Measurements from ENCODE around the gene KCNK5. TPM values are rescaled to one million over a fixed set of nuclear protein-coding genes. Genes with fewer than 3 reads are reported as not detected.

Gene KCNK5
- total RNA-seq, 4 donors from 2014 or later = 0.07 to 0.22 (median 0.20) TPM; not detected in 1

DNA sequence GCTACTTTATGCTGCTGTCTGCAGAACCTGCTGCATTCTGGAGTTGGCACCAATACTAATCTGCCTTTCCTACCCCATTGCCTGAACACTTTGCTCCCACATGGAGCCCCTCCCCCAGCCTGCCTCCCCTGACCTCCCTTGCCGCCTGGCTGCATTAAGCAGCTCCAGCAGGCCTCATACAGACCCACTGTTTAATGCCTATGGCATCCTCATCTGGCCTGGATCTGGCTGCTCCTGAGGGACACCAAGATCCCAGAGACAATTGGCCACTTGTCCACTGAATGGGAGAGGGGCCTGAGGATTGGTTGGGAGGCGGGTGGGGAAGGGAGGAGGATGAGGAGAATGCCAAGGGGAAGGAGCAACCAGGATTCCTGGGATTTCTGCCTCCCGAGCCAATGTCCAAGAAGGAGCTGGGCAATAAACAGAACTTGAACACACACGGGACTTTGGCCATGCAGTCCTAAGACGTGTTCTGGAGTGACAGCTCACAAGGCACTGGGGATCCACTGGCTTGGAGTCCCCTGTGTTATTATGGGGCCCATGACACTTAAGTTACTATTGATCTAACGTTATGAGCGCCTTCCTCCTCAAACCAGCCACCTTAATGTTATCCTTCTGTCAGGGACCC lies 10.4 kb upstream of the KCNK5 start:
- Histone ChIP-seq H3K4me1 (no peaks in the 10 kb centered on the region), H3K4me3 (no peak overlapping the region), H3K36me3 (no peaks in the 10 kb centered on the region), H3K27ac (no peak overlapping the region), H3K27me3 (no peaks in the 10 kb centered on the region), H3K9me3 (no peaks in the 10 kb centered on the region)
- intact Hi-C loops (cut with DNase I; ENCODE audit: low total_unique reads) (no loop called here), in situ Hi-C loops (cut with MboI; ENCODE audit: low sequenced_read_pairs in 4 of 4) (no loop called here)
- TF ChIP-seq POLR2A (IDR thresholded peaks at IDR 0.05) = no peak
- TF ChIP-seq, protein P1, sequence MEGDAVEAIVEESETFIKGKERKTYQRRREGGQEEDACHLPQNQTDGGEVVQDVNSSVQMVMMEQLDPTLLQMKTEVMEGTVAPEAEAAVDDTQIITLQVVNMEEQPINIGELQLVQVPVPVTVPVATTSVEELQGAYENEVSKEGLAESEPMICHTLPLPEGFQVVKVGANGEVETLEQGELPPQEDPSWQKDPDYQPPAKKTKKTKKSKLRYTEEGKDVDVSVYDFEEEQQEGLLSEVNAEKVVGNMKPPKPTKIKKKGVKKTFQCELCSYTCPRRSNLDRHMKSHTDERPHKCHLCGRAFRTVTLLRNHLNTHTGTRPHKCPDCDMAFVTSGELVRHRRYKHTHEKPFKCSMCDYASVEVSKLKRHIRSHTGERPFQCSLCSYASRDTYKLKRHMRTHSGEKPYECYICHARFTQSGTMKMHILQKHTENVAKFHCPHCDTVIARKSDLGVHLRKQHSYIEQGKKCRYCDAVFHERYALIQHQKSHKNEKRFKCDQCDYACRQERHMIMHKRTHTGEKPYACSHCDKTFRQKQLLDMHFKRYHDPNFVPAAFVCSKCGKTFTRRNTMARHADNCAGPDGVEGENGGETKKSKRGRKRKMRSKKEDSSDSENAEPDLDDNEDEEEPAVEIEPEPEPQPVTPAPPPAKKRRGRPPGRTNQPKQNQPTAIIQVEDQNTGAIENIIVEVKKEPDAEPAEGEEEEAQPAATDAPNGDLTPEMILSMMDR (IDR thresholded peaks at IDR 0.05 in 4 of 5, conservative IDR thresholded peaks at IDR 0.05 in 1 of 5) = no peak
- DNase-seq (peak in 1 of 2 donors; percentile 14), ATAC-seq (no peak)

DNA sequence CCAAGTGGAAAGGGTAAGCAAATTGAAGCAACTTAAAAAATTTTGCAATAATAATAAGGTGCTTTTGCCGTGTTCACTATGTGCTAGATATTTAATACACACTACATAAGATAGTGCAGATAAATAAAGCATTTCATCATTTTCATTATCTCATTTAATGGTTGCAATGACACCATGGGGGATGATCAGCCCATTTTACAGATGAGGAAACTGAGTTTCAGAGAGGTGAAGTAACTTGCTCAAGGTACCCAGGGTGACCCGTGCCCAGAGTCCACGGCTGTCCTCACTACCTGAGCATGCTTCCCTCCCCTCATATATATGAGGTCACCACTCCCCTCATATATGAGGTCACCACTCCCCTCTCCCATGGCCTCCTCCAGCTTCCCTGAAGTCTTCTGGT lies 7.5 kb upstream of the KCNK5 start:
- Histone ChIP-seq H3K27ac (no peak overlapping the region), H3K9me3 (no peaks in the 10 kb centered on the region), H3K27me3 (no peaks in the 10 kb centered on the region), H3K36me3 (no peaks in the 10 kb centered on the region), H3K4me1 (no peaks in the 10 kb centered on the region), H3K4me3 (no peak overlapping the region)
- ATAC-seq (no peak), DNase-seq (no peak)
- intact Hi-C loops (cut with DNase I; ENCODE audit: low total_unique reads) (no loop called here), in situ Hi-C loops (cut with MboI; ENCODE audit: low sequenced_read_pairs in 4 of 4) (no loop called here)
- TF ChIP-seq POLR2A (IDR thresholded peaks at IDR 0.05) = no peak
- TF ChIP-seq, protein P1 (IDR thresholded peaks at IDR 0.05 in 4 of 5, conservative IDR thresholded peaks at IDR 0.05 in 1 of 5) = no peak

DNA sequence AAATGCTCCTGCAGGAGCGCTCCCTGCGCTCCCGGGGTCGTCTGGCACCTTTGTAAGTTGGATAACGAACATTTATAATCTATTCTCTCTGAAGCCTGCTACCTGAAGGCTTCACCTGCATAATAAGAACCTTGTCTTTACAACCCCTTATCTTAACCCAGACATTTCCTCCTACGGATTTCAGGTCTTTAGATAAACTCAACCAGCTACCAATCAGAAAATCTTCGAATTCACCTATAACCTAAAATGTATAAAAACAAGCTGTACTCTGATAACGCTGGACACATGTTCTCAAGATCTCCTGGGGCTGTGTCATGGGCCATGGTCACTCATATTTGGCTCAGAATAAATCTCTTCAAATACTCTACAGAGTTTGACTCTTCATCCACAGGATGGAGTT lies 4.1 kb upstream of the KCNK5 start:
- Histone ChIP-seq H3K4me3 (no peak overlapping the region), H3K36me3 (no peaks in the 10 kb centered on the region), H3K4me1 (no peaks in the 10 kb centered on the region), H3K27me3 (peaks cover 9 to 13% (median 12%) of the 10 kb centered on the region in 3 donors), H3K9me3 (no peaks in the 10 kb centered on the region), H3K27ac (no peak overlapping the region)
- no peak for ATAC-seq
- TF ChIP-seq, protein P1 (IDR thresholded peaks at IDR 0.05 in 4 of 5, conservative IDR thresholded peaks at IDR 0.05 in 1 of 5) = no peak
- no peak for TF ChIP-seq POLR2A (IDR thresholded peaks at IDR 0.05)
- in situ Hi-C loops (cut with MboI; ENCODE audit: low sequenced_read_pairs in 4 of 4) (no loop called here), intact Hi-C loops (cut with DNase I; ENCODE audit: low total_unique reads) (no loop called here)
- no peak for DNase-seq

DNA sequence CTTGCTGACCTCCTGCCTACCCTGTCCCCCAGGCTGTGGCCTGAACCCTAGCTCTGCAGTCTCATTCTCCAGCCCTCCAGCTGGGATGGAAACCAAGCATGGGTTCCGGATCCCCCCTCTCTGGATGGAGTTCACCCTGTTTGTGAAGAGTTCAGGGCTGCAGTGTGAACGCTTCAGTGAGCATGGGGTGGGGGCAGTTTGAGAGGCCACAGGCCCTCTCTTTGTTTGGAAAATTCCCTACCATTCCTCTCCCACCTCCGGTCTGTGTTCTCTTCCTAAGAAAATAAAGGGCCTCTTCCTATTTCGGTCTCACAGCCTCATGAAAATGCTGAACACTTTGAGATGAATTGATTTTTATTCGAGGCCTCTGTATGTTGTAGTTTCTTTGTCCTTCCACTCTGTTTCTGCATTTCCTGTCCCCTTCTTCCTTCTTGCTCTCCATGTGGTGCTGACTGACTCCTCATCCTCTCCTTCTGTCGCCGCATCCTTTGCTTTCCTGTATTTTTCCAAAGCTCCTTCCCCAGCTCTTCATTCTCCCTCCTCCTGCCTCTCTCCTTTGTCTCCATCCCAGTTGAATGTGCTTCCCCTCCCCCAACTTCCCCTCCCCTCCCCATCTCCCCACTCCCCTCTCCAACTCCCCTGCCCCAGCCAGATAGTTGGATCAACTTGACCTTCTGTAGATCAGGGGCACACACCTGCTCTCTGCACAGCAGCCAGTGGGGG lies 2.4 kb upstream of the KCNK5 start:
- intact Hi-C loops (cut with DNase I; ENCODE audit: low total_unique reads) = no loop called here
- Histone ChIP-seq H3K27me3 (peaks cover 22 to 28% (median 25%) of the 10 kb centered on the region in 3 donors), H3K9me3 (no peaks in the 10 kb centered on the region), H3K4me3 (no peak overlapping the region), H3K4me1 (no peaks in the 10 kb centered on the region), H3K27ac (no peak overlapping the region), H3K36me3 (no peaks in the 10 kb centered on the region)
- TF ChIP-seq POLR2A (IDR thresholded peaks at IDR 0.05) = no peak
- TF ChIP-seq, protein P1 (IDR thresholded peaks at IDR 0.05 in 4 of 5, conservative IDR thresholded peaks at IDR 0.05 in 1 of 5) = no peak
- in situ Hi-C loops (cut with MboI; ENCODE audit: low sequenced_read_pairs in 4 of 4) = no loop called here
- DNase-seq (no peak), ATAC-seq (no peak)

Data from gastrocnemius medialis (tissue), 4 donors.